ENCODE results near the gene JUN. TPM values are rescaled to one million over a fixed set of nuclear protein-coding genes. Genes with fewer than 3 reads are reported as not detected.

JUN gene
- polyA plus RNA-seq, 1 experiment, result 23.4 TPM

- TF ChIP-seq, protein P1, sequence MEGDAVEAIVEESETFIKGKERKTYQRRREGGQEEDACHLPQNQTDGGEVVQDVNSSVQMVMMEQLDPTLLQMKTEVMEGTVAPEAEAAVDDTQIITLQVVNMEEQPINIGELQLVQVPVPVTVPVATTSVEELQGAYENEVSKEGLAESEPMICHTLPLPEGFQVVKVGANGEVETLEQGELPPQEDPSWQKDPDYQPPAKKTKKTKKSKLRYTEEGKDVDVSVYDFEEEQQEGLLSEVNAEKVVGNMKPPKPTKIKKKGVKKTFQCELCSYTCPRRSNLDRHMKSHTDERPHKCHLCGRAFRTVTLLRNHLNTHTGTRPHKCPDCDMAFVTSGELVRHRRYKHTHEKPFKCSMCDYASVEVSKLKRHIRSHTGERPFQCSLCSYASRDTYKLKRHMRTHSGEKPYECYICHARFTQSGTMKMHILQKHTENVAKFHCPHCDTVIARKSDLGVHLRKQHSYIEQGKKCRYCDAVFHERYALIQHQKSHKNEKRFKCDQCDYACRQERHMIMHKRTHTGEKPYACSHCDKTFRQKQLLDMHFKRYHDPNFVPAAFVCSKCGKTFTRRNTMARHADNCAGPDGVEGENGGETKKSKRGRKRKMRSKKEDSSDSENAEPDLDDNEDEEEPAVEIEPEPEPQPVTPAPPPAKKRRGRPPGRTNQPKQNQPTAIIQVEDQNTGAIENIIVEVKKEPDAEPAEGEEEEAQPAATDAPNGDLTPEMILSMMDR (IDR thresholded peaks at IDR 0.05; ENCODE audit: insufficient read depth, low read depth, low read length), result no peak
- Histone ChIP-seq H3K4me3 (ENCODE audit: low read depth, low read length) (peak overlapping the region; percentile 82), H3K27me3 (ENCODE audit: control insufficient read depth, insufficient read depth, low read length) (no peaks in the 10 kb centered on the region), H3K36me3 (ENCODE audit: control insufficient read depth, insufficient read depth, low read length) (peaks cover 5% of the 10 kb centered on the region)
- ChIA-PET CTCF (interaction anchor here (0.6 to 1.5 kb wide), 5 partner anchors 11 to 915 kb away, joined by 3 to 6 read pairs (median 4); no protein-coding TSS in a partner anchor), POLR2A (interaction anchor here (0.6 to 1.0 kb wide), 5 partner anchors 19 to 916 kb away, joined by 3 to 5 read pairs (median 3); no protein-coding TSS in a partner anchor)
- DNase-seq (ENCODE audit: low read depth), result no peak
Measured at GRCh38 chr1:58783090-58783992, 506 bp downstream of the JUN start.

DNA sequence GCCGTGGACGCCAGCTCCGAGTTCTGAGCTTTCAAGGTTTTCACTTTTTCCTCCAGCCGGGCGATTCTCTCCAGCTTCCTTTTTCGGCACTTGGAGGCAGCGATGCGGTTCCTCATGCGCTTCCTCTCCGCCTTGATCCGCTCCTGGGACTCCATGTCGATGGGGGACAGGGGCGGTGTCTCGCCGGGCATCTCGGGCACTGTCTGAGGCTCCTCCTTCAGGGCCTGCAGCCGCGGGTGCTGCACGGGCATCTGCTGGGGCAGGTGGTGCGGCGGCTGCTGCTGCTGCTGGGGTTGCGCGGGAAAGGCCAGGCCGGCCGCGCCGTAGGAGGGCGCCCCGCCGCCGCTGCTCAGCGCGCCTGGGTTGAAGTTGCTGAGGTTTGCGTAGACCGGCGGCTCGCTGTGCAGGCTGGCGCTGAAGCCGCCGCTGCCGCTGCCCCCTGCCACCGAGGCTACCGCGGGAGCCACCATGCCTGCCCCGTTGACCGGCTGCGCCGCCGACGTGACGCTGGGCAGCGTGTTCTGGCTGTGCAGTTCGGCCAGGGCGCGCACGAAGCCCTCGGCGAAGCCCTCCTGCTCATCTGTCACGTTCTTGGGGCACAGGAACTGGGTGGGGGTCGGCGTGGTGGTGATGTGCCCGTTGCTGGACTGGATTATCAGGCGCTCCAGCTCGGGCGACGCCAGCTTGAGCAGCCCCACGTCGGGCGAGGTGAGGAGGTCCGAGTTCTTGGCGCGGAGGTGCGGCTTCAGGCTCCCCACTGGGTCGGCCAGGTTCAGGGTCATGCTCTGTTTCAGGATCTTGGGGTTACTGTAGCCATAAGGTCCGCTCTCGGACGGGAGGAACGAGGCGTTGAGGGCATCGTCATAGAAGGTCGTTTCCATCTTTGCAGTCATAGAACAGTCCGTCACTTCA, 1.4 kb downstream of the JUN start:
- ChIA-PET POLR2A (no interaction called here), CTCF (interaction anchor here (0.6 to 2.5 kb wide), 6 partner anchors 14 to 923 kb away, joined by 3 to 9 read pairs (median 4); no protein-coding TSS in a partner anchor)
- Histone ChIP-seq H3K36me3 (ENCODE audit: control insufficient read depth, insufficient read depth, low read length) (peaks cover 5% of the 10 kb centered on the region), H3K4me3 (ENCODE audit: low read depth, low read length) (peak overlapping the region; percentile 82), H3K27me3 (ENCODE audit: control insufficient read depth, insufficient read depth, low read length) (no peaks in the 10 kb centered on the region)
- no peak for DNase-seq (ENCODE audit: low read depth)
- TF ChIP-seq, protein P1 (IDR thresholded peaks at IDR 0.05; ENCODE audit: insufficient read depth, low read depth, low read length), result no peak

DNA sequence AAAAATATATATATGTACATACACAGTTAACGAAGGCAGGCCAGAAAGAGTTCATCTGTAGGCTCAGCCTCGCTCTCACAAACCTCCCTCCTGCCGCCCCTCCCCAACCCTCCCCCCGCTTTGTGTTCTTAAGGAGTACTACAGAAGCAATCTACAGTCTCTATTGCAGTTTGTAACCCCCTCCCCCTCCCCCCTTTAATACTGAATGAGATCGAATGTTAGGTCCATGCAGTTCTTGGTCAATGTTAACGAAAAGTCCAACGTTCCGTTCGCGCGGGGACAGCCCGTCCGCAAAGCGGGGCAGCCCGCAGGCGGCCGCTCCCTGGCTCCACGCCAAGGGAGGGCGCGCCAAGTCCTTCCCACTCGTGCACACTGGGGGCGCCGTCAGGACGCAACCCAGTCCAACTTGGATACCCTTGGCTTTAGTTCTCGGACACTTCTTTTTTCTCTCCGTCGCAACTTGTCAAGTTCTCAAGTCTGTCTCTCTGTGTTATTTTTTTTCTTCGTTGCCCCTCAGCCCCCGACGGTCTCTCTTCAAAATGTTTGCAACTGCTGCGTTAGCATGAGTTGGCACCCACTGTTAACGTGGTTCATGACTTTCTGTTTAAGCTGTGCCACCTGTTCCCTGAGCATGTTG, 2.2 kb downstream of the JUN start:
- H3K27me3 ChIP-seq (ENCODE audit: control insufficient read depth, insufficient read depth, low read length), result no peaks in the 10 kb centered on the region
- H3K36me3 ChIP-seq (ENCODE audit: control insufficient read depth, insufficient read depth, low read length), result peaks cover 5% of the 10 kb centered on the region
- CTCF ChIA-PET, result interaction anchor here (0.6 to 2.5 kb wide), 6 partner anchors 9 to 924 kb away, joined by 3 to 9 read pairs (median 3); no protein-coding TSS in a partner anchor
- POLR2A ChIA-PET, result no interaction called here
- no peak for DNase-seq (ENCODE audit: low read depth)
- H3K4me3 ChIP-seq (ENCODE audit: low read depth, low read length), result peak overlapping the region; percentile 82
- TF ChIP-seq, protein P1 (IDR thresholded peaks at IDR 0.05; ENCODE audit: insufficient read depth, low read depth, low read length), result peak; percentile 64

DNA sequence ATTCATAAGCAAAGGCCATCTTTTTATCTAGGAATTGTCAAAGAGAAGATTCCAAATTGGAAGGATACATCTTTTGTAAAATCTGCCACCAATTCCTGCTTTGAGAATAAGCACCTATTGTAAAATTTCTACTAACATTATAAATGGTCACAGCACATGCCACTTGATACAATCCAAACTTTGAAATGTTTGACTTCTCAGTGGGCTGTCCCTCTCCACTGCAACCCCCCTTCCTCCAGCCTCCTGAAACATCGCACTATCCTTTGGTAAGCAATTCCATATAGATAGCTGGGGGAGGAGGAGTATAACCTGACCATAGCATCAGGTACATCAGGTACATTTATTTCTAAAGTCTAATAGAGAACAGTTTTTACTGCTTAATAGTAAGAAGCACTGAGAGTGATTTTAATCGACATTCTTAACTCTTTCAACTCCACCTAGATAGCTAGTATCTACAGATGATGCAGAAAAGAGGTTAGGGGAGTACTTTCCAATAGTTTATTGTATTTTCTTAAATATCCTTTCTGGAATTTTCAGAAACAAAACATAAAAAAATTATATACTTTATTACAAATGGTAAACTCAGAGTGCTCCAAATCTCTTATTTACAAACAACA, 2.9 kb downstream of the JUN start:
- H3K27me3 ChIP-seq (ENCODE audit: control insufficient read depth, insufficient read depth, low read length), result no peaks in the 10 kb centered on the region
- TF ChIP-seq, protein P1 (IDR thresholded peaks at IDR 0.05; ENCODE audit: insufficient read depth, low read depth, low read length), result no peak
- DNase-seq (ENCODE audit: low read depth), result no peak
- ChIA-PET POLR2A (no interaction called here), CTCF (interaction anchor here (0.6 to 4.5 kb wide), 5 partner anchors 8 to 978 kb away, joined by 3 to 25 read pairs (median 4); no protein-coding TSS in a partner anchor)
- peak overlapping the region; percentile 82 for H3K4me3 ChIP-seq (ENCODE audit: low read depth, low read length)
- H3K36me3 ChIP-seq (ENCODE audit: control insufficient read depth, insufficient read depth, low read length), result peaks cover 5% of the 10 kb centered on the region
